HG03460 (cell line): ENCODE results near the gene CMTM2.

Experiments used
- ATAC-seq: cut with Tn5 transposase; IDR thresholded peaks from one replicate; pipeline ENCODE4 v1.9.1; 2021; ENCODE audit not compliant: unreplicated experiment

Gene CMTM2, protein sequence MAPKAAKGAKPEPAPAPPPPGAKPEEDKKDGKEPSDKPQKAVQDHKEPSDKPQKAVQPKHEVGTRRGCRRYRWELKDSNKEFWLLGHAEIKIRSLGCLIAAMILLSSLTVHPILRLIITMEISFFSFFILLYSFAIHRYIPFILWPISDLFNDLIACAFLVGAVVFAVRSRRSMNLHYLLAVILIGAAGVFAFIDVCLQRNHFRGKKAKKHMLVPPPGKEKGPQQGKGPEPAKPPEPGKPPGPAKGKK

DNA sequence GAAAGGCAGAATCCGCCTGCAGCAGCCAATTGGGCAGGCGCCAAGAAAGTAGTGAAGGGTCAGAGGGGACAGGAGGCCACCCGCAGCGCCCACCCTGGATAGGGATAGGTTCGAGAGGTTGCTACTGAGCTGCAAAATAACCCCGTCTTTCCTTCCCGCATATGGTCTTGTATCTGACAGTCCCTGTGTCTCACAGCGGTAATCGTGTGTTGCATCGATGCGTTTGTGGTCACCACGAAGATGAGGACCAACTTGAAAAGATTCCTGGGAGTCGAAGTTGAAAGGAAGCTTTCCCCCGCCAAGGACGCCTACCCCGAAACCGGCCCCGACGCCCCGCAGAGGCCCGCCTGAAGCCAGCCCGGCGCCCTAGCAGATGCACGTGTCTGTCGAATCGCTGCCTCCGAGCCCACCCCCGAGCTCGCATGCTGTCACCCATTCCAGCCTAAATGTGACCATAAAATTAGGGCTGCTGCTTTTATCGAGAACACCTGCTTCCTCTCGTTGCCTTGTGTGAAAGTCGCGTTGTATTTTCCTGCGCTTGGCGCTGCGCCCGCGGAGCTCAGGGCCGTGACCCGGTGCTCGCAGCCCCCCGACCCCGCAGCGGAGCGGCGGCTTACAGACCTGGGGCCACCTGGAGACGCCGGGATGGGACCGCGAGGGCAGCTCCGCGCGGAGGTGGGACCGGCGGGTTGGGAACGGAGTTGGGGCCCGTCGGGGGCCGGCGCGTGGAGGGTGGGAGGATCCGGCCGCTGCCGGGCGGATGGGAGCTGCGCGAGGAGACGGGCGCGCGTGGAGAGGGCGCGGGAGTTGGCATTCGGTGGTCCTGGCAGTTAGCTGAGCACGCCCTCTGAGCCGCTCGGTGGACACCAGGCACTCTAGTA, at the start of gene CMTM2:
CMTM2 (plus strand) TSS at position 813 of the 881 bp plus-strand sequence. CDS start 145 bp downstream, outside the sequence.
- no peak for ATAC-seq

GRCh38 chr16:66529475-66529874, 49.8 kb upstream of the CMTM2 start:
- no peak for ATAC-seq

DNA sequence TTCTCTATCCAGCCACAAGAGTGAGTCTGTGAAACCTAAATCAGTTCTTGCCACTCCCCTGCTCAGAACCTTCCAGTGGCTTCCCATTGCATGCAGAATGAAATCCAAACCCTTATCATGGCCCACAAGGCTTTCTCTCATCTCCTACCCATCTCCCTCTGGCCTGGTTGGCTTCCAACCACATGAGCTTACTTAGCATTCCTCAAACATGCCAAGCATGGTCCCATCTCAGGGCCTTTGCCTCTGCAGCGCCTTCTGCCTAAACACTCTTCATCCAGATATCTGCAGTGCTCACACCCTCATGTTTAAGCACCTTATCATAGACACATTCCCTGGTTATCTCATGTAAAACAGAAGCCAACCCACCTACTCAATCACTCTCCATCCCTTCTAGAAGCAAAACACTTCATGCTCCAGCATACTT, 44.9 kb upstream of the CMTM2 start:
- ATAC-seq = no peak

GRCh38 chr16:66536525-66536924, 42.7 kb upstream of the CMTM2 start:
- ATAC-seq = no peak

DNA sequence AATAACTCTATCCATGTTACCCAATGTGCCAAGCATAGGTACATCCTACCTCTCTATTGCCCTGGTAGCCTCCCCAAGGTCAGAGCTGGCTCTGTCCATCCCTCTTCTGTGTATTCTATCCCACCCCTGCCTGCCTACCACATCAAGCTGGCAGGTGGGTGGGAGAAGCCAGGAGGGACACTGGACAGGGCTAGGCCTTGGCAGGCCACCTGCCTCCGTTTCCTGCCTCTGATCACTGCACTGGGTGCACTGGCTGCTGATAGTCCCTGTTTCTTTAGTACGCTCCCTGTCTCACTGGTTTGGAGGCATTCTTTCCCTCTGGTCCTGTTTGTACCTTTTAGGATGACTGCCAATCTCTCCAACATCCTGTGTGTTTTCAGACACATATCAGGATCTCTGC, 42.0 kb upstream of the CMTM2 start:
- no peak for ATAC-seq

DNA sequence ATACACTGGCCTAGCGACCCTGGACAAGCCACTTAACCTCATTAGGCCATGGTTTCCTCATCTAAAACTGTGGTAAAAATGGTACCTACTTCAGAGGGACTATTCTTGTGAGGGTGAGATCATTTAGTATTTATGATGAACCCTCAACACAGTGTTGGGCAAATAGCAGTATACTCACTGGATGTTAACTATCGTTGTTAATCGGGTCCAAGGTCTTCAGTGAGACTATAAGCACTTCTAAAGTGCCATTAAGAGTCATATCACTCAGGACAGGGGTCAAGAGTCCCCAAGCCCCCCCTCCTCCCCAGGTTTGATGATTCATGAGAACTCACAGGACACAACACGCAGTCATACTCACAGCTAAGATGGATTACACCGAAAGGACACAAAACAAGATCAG, 40.4 kb upstream of the CMTM2 start:
- no peak for ATAC-seq

- ATAC-seq = no peak
Measured at GRCh38 chr16:66539623-66540469, 39.4 kb upstream of the CMTM2 start.

DNA sequence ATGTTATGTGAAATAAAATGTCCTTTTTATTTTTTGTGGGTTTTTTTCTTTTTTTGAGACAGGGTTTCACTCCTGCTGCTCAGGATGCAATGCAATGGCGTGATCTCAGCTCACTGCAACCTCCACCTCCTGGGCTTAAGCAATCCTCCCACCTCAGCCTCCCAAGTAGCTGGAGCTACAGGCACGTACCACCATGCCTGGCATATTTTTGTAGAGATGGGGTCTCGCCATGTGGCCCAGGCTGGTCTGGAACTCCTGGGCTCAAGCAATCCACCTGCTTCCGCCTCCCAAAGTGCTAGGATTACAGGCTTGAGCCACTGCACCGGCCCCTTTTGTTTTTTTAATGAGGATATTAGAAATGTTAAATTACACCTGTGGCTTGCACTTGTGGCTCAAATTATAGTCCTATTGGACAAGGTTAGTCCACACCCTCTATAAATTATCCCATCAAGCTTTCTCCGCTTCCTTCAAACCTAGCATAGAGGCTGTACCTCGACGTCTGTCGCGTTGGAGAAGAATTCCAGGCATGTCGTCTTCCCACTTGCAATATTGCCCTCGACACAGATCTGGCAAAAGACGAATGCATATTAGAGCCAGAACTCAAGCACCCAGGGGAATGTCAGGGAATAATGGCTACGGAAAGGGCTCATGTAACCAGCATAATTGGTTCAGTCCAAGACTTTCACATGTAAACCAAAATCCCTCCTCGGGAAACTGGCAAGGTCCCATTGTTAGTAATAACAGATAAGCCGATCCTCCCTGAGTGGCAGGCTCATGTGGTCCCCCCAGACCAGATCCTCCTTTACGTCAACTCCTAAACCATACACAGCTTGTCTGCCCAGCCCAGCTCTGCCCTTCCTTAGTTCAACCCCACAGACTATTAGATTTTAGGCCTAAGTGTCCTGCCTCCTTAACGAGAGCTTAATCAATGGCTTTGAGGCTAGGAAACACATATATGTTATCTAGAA, 37.6 kb upstream of the CMTM2 start:
- no peak for ATAC-seq

GRCh38 chr16:66542396-66542795, 36.9 kb upstream of the CMTM2 start:
- no peak for ATAC-seq

GRCh38 chr16:66543541-66543940, 35.7 kb upstream of the CMTM2 start:
- no peak for ATAC-seq

- no peak for ATAC-seq
Measured at GRCh38 chr16:66544016-66544757, 35.1 kb upstream of the CMTM2 start.

- no peak for ATAC-seq
Measured at GRCh38 chr16:66547101-66547989, 31.9 kb upstream of the CMTM2 start.

DNA sequence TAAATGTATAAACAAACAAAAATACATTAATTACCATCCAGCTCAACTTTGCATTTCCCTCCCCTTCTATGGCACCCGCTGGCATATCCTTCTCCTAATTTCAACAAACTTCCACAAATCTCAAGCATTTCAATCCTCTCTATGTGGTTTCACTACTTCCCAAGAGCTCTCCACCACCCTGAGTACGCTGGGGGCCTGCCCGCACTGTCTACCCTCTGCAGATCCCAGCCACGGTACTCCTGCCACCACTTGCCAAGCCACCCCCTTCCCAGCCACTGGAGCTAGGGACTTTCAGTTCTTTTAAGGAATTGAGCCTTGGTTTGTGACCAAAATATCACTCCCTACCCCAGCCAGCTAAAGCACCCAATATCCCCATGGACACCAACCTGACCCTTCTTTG, 31.2 kb upstream of the CMTM2 start:
- ATAC-seq = no peak

DNA sequence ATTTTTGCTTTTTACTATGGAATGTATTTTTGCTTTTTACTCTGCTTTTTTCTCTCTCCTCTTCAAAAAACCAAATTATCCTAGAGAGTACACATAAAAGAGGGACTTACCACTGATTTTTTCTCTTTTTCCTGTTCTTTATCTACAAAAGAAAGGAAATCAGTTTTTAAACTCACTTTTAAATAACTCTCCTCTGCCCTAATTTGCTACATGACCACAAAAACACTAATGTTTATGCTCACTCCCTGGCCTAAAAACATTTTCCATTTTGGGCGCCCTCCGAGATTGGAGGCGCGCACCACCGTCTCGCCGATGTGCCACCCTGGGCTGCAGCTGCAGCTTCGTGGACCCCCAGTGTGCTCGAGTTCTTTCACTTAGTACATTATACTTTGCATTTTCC, 30.4 kb upstream of the CMTM2 start:
- ATAC-seq = no peak

DNA sequence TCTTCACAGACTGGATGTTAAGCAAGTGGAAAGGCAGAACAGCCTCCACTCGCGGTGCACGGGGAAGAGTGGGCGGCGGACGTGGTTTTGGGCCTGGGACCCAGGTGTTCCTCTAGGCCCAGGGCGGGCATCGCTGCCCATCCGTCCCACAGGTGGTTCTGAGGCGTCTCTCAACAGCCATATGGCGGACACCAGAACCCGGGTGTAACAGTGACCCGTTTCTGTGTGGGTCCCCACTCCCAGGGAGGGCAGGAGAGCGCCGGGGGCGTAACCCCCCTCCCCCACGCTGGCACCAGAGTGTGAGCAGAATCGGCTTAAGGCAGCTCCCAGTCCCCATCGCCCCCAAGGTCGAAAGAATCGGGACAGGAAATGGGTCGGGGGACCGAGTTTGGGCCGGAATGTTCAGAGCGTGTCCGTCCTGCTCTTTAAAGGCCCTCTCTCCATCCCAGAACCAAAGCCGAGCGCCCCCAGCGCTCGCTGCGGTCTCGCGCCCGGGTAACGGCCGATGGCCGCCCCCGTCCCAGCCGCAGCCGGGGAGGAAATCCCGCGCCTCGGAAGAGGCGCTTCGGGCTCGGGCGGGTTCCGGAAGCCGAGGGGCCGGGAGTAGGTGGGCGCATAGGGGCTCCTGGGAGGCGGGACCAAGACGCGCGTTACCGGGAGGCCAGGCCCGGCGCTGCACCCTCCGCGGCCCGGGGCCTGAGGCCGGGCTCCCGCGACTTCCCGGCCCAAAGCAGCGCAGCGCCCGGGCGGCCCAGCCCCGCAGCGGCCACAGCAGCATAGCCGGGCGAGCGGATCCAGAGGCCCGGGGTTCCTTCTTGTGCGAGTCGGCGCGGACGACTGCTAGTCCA, 29.8 kb upstream of the CMTM2 start, which contains the start of gene TK2:
TK2 (minus strand) TSS at position 839 of the 848 bp plus-strand sequence; CDS start at position 778, 61 bp downstream.
- no peak for ATAC-seq

DNA sequence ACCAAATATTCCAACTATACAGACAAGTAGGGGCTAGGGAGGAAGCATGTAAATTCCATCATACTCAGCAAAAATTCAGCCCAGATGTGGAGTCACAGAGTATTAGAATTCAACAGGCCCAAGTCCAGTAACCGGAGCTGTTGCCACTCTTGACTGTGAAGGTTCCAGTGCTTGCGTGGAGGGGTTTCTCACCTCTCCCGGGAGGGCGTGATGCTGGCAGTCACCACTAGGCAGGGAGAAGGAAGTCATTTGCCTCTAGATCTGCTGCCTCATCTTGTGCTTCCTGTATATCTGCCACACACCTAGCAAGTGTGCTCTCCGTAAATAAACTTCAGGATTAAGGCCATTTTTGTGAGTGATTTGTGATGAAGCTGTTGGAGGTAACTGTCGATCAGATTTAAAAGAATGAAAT, 27.9 kb upstream of the CMTM2 start:
- no peak for ATAC-seq

GRCh38 chr16:66551788-66552285, 27.4 kb upstream of the CMTM2 start:
- ATAC-seq = peak; percentile 7
